T-helper 1 cell treated with Interleukin-12 subunit alpha and Interleukin-12 subunit beta and Interleukin-4 antibody, amounts not matched to agents 30 μg/mL and 1 μg/mL, for 36 hours (primary cell): ENCODE results near the gene ARID1B.
"Not testable (repeated sequence)": the region's sequence is repeated elsewhere in the genome, so short reads cannot be mapped to it uniquely, and the experiment has no call there.

Experiments
- H3K27ac Mint-ChIP-seq: one replicate; pipeline ENCODE4 v1.8.0; 2021; ENCODE audit warnings: mild to moderate bottlenecking, mixed read lengths
- H3K27me3 Mint-ChIP-seq: one replicate; pipeline ENCODE4 v1.8.0; 2021; ENCODE audit warnings: low read depth, mixed read lengths
- H3K36me3 Mint-ChIP-seq: one replicate; pipeline ENCODE4 v1.8.0; 2021; ENCODE audit warnings: low read depth, mixed read lengths
- H3K4me1 Mint-ChIP-seq: one replicate; pipeline ENCODE4 v1.8.0; 2021; ENCODE audit warnings: low read depth, mixed read lengths
- H3K4me3 Mint-ChIP-seq: one replicate; pipeline ENCODE4 v1.8.0; 2021; ENCODE audit warnings: mild to moderate bottlenecking, moderate library complexity, mixed read lengths
- H3K9me3 Mint-ChIP-seq: one replicate; pipeline ENCODE4 v1.8.0; 2021; ENCODE audit warnings: mixed read lengths

Gene ARID1B

DNA sequence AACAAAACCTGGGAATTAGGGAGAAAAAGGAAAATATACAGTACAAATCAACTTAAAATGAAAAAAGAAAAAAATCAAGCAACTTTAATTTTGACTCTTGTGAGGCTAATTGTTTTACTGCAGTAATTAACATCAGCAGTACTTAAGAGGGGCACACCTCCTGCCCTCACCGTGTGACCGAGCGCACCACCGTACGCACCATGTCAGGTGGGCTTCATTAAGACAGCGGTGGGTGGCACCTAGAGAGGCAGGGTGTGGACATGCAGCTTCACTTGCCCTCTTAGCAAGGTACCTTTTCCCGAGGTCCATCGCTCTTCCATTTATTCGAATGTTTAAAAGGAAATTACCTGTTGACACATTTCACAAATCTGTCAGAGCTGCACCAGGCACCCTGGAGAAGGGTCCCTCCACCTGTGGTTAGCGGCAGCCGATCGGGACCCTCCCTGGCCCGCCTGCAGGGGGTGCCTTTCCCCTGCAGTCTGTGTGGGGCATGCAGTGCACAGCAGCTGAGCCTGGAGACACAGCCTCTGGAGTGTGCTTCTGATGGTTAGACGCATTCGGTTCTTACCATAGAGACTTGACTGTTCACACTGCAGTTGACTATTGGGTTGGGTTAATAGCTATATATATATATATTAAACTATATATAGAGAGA, 362.0 kb downstream of the ARID1B start:
- H3K27me3 Mint-ChIP-seq = no peaks in the 10 kb centered on the region
- H3K9me3 Mint-ChIP-seq = no peaks in the 10 kb centered on the region
- no peak overlapping the region for H3K4me3 Mint-ChIP-seq
- no peak overlapping the region for H3K27ac Mint-ChIP-seq
- H3K4me1 Mint-ChIP-seq = peaks cover 6% of the 10 kb centered on the region
- peaks cover 14% of the 10 kb centered on the region for H3K36me3 Mint-ChIP-seq

DNA sequence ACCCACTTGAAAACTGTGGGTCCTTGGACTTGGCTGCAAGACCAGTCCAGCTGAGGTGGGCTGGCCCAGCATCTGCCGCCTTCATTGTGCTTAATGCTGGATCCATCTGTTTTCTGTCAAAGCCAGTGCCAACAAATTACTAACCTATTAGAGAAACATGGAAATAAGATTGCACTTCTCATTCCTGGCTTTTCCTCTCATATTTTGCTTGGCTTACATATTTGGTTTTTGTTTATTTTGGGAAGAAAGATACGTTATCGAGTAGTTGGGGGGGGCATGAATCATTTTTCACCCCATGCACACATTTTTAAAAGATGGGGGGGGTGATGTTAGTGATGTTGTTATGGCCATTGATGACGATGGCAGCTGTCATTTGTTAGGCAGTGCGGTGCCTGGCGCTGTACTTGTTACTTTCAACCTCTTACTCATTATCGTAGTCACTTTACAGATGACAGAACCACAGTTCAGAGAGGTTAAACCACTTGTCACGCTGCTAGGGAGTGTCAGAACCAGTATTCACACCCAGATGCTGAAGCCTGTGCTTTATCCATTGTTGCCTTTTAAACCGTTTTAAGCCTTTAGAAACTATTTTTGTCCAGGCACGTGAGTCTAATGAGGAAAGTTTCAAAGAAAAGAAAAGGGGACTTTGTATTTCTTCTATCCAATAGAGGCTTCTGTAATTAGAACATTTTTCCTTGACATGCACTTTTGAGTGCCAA, 366.2 kb downstream of the ARID1B start:
- H3K27me3 Mint-ChIP-seq = no peaks in the 10 kb centered on the region
- no peak overlapping the region for H3K4me3 Mint-ChIP-seq
- peaks cover 3% of the 10 kb centered on the region for H3K36me3 Mint-ChIP-seq
- H3K4me1 Mint-ChIP-seq = peaks cover 6% of the 10 kb centered on the region
- H3K9me3 Mint-ChIP-seq = no peaks in the 10 kb centered on the region
- peak overlapping the region; percentile 39 for H3K27ac Mint-ChIP-seq

DNA sequence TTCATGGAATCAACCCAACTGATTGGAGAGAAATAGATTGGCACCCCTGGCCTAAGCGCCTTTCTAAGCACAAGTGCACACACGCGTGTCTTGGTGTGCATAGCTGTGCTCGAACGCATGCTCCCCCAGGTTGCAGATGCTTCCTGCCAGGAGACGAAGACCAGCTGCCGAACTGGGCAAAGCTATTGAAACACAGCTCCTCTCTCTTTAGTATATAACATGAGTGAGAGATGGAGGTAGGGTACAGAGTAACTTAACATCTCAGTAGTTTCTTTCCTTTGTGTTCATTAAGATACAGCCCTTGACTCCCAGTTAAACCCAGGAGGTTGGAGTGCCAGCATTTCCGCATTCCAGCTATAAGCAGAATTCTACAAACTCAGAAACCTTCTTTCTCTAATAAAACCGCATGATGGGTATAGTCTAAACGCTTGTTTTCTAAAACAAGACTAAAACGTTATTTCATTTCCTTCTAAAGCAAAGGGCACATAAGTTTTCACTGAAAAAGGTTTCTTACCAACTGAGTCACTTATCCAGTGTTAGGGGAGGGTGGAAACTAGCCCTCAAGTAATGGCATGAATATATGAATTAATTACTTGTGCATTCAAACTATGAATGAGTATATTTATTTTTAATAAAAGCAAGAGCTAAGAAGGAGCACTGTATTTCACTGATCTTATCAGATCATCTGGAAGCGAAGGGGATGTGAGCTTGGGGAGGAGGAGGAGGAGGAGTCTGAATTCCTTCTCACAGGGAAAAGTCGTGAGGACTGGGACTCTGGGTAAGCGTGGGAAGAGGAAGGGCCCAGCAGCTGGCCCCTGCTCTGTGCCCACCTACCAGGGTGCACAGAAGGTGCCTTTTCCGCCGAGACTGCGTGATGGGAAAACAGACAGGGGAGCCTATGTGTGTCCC, 367.0 kb downstream of the ARID1B start:
- no peak overlapping the region for H3K4me3 Mint-ChIP-seq
- H3K27ac Mint-ChIP-seq = no peak overlapping the region
- H3K4me1 Mint-ChIP-seq = peaks cover 6% of the 10 kb centered on the region
- peaks cover 7% of the 10 kb centered on the region for H3K36me3 Mint-ChIP-seq
- H3K9me3 Mint-ChIP-seq = no peaks in the 10 kb centered on the region
- no peaks in the 10 kb centered on the region for H3K27me3 Mint-ChIP-seq

DNA sequence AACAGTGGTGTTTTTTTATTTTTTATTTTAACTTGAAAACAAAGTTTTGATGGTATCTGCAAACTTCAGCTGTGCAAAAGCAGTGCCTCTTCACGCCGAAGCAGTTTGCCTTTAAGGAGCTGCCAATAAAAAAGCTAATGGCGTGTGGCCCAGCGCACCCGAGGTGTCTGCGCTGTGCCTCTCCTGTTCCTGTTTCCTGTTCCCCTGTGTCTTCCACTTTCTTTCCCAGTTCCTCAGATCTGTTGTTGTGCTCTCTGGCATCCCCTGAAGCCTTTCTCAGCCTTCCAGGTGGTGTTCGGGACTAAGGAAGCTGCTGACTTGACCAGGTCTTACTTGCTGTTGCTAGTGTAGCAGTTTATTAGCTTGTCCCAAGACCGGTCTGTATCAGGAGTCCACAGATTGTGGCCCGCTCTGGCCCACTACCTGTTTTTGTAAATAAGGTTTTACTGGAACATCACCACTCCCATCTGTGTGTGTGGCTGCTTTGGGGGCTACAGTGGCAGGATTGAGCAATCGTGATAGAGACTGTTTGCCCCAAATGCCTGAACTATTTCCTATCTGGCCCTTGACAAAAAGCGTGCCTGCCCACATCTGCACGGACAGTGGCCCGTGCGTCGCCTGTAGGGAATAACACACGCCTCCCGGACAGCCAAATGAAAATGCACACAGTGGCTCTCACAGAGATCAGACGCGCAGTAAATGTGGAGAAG, 367.8 kb downstream of the ARID1B start:
- H3K27me3 Mint-ChIP-seq = no peaks in the 10 kb centered on the region
- no peak overlapping the region for H3K4me3 Mint-ChIP-seq
- no peak overlapping the region for H3K27ac Mint-ChIP-seq
- H3K4me1 Mint-ChIP-seq = peaks cover 6% of the 10 kb centered on the region
- peaks cover 7% of the 10 kb centered on the region for H3K36me3 Mint-ChIP-seq
- H3K9me3 Mint-ChIP-seq = no peaks in the 10 kb centered on the region

DNA sequence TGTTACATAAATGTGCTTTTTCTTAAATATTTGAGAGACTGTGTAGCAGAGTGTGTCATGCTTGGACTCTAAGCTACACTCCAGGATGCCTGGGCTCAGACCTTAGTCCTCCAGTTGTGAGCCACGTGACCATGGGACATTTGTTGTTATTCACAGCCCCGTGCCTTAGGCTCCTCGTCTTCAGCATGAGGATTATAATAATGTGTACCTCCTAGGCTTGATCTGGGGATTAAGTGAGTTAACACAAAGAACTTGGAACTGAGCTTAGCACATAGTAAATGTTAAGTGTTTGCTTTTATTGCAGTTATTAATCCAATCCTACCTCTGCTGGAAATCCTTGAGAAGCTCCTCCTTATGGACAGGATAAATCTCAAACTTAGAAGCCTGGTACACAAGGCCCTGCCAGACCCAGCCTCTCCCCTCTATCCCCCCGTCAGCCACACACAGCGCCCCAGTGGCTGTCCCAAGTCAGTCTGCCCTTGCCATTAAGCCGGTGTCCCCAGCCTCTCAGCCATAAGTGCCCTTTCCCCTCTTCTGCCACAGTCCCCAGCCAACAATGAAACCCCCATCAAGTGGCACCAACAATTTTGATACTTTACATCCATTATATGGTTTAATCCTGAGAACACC, 368.6 kb downstream of the ARID1B start:
- Mint-ChIP-seq H3K27ac (no peak overlapping the region), H3K4me3 (no peak overlapping the region), H3K4me1 (peaks cover 6% of the 10 kb centered on the region), H3K9me3 (no peaks in the 10 kb centered on the region), H3K36me3 (peaks cover 5% of the 10 kb centered on the region), H3K27me3 (no peaks in the 10 kb centered on the region)

DNA sequence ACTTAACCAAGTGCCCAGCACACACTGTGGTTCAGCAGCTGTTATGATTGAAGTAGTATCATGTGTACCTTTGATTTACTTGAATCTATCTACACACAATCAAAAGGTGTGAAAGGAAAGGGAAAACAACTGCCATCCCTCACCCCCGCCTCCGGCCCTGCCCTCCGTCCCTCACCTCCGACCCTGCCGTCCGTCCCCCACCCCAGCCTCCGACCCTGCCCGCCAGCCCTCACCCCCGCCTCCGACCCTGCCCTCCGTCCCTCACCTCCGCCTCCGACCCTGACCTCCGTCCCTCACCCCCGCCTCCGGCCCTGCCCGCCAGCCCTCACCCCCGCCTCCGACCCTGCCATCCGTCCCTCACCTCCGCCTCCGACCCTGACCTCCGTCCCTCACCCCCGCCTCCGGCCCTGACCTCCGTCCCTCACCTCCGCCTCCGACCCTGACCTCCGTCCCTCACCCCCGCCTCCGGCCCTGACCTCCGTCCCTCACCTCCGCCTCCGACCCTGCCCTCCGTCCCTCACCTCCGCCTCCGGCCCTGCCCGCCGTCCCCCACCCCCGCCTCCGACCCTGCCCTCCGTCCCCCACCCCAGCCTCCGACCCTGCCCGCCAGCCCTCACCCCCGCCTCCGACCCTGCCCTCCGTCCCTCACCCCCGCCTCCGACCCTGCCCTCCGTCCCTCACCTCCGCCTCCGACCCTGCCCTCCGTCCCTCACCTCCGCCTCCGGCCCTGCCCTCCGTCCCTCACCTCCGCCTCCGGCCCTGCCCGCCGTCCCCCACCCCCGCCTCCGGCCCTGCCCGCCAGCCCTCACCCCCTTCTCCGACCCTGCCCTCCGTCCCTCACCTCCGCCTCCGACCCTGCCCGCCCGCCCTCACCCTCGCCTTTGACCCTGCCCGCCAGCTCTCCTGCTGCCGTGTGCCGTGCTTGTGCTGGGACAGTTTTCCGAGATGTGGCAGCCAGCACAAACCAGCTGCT, 370.2 kb downstream of the ARID1B start:
- H3K27ac Mint-ChIP-seq, H3K27me3 Mint-ChIP-seq, H3K9me3 Mint-ChIP-seq, H3K36me3 Mint-ChIP-seq, H3K4me3 Mint-ChIP-seq: not testable (repeated sequence)
- peaks cover 18% of the 10 kb centered on the region for H3K4me1 Mint-ChIP-seq

DNA sequence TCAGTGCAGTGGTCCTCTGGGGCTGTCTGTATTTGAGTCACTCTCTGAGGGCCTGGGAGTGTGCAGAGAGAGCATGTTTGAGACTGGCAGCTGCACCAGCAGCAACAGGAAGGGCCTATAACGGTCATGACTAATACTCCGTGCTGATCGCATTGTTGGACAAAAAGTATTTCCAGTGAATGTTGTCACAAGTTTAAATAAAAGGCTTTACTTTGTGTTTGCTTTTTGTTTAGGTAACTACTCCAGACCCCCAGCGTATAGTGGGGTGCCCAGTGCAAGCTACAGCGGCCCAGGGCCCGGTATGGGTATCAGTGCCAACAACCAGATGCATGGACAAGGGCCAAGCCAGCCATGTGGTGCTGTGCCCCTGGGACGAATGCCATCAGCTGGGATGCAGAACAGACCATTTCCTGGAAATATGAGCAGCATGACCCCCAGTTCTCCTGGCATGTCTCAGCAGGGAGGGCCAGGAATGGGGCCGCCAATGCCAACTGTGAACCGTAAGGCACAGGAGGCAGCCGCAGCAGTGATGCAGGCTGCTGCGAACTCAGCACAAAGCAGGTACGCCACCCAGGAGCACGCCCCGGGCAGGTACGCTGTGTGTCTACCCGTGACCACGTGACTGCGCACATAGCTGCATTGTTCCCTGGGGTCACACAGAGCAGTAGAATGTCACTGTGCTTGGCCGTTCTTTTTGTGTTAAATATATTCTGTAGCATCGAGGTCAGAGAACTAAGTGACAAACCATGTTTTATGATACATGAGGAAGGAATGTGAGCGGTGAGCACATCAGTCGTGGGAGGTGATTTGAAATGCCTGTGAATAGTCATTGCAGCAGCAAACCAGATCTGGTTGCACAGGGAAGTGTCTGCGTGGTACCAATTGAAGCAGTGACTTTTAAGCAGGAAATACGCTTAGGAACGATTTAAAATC, 371.5 kb downstream of the ARID1B start:
- H3K9me3 Mint-ChIP-seq = no peaks in the 10 kb centered on the region
- peaks cover 22% of the 10 kb centered on the region for H3K4me1 Mint-ChIP-seq
- H3K36me3 Mint-ChIP-seq = peaks cover 14% of the 10 kb centered on the region
- no peaks in the 10 kb centered on the region for H3K27me3 Mint-ChIP-seq
- no peak overlapping the region for H3K27ac Mint-ChIP-seq
- H3K4me3 Mint-ChIP-seq = no peak overlapping the region

DNA sequence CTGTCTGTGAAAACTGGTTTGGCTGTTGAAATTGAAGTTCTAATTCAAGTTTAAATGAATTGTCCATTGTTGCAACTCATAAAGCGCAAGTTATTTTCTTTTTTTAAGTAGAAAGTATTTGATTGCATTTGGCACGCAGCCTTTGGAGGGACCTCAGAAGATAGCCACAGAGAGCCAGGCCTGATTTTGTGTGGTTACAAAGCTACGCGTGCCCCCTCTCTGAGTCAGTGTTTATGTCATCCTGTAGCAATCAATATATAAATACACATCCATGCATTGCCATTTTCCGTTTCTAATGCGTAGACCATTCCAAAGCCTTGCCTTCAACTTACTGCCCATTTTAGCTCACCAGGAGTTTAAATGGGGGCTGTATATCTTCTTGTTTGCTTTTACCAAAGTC, 372.9 kb downstream of the ARID1B start:
- Mint-ChIP-seq H3K4me3 (no peak overlapping the region), H3K27me3 (no peaks in the 10 kb centered on the region), H3K9me3 (no peaks in the 10 kb centered on the region), H3K27ac (no peak overlapping the region), H3K4me1 (peaks cover 22% of the 10 kb centered on the region), H3K36me3 (peaks cover 21% of the 10 kb centered on the region)

DNA sequence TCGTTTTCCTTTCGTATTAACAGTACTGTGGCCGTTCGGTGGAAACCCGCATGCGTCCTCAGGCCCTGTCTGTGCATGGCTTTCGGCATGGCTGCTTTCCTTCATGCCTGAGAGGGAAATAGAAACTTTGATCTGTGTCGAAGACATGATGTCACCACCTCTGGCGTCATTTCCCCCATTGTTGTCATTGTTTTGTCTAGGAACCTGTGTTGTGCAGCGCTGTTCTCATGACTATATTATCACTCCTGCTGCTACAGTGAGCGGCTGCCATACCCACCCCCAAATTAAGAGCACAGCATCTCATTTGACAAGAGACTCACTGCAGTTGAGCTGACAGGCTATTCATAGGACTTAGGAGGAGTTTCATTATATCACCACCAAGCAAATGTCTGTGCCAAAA, 373.9 kb downstream of the ARID1B start:
- Mint-ChIP-seq H3K4me1 (peaks cover 22% of the 10 kb centered on the region), H3K9me3 (no peaks in the 10 kb centered on the region), H3K27me3 (no peaks in the 10 kb centered on the region), H3K27ac (no peak overlapping the region), H3K36me3 (peaks cover 24% of the 10 kb centered on the region), H3K4me3 (no peak overlapping the region)

DNA sequence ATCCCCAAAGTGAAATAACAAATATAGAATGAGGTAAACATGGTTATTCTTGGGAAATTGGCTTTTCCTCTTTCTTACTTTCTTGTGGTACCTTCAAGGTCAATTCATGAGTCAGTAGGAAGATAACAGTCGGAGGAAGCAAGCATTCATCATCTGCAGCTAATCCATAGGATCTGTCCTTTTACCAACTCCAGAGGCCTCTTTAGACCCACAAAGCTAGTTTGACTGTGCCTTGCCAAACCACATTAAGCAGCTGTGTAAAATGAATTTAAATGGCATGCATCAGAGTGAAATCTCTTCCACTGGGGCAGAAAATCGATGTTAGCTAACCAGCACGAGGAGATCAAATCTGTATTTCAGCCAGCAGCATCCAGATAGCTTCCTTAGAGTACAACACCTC, 374.8 kb downstream of the ARID1B start:
- no peaks in the 10 kb centered on the region for H3K9me3 Mint-ChIP-seq
- no peak overlapping the region for H3K27ac Mint-ChIP-seq
- H3K4me1 Mint-ChIP-seq = peaks cover 21% of the 10 kb centered on the region
- no peak overlapping the region for H3K4me3 Mint-ChIP-seq
- no peaks in the 10 kb centered on the region for H3K27me3 Mint-ChIP-seq
- H3K36me3 Mint-ChIP-seq = peaks cover 27% of the 10 kb centered on the region

DNA sequence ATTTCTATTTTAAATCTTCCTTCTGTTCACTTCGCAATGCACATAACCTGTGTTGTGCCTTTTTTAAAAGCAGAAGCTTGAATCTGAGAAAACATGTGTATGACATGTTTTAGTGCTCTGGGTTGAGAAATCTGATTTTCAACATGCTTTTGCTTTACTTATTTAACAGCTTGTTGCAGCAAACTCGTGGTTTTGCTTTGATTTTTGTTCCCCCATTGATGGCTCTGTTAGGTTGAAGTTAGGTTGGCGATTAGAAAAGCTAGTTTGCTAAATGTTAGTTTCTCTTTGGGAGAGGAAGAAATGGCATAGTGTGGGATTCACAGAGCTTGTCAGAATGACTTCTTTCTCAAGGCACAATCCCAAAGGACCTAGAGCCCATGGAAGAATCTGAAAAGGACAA, 375.4 kb downstream of the ARID1B start:
- peaks cover 21% of the 10 kb centered on the region for H3K4me1 Mint-ChIP-seq
- H3K9me3 Mint-ChIP-seq = no peaks in the 10 kb centered on the region
- H3K36me3 Mint-ChIP-seq = peaks cover 31% of the 10 kb centered on the region
- H3K27ac Mint-ChIP-seq = no peak overlapping the region
- no peak overlapping the region for H3K4me3 Mint-ChIP-seq
- no peaks in the 10 kb centered on the region for H3K27me3 Mint-ChIP-seq

DNA sequence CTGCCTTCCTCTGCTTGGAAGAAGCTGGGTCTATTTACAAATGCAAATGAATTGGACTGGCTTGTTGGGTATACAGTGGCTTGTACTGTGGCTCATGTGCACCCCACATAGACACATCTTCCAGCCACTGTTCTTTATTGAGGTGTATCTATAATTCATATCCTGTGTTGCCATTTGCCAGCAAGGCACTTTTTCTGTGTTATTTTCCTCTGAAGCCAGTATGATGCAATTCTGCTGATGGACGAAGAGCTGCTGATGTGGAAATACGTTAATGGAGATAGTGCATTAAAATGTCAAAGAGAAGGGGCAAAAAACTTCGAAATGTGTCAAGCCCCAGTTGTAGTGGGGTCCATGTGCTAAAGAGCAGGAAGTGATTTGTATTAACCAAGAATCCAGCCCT, 378.6 kb downstream of the ARID1B start:
- Mint-ChIP-seq H3K4me1 (peaks cover 17% of the 10 kb centered on the region), H3K27me3 (no peaks in the 10 kb centered on the region), H3K4me3 (no peak overlapping the region), H3K36me3 (peaks cover 29% of the 10 kb centered on the region), H3K27ac (no peak overlapping the region), H3K9me3 (no peaks in the 10 kb centered on the region)
